ENCODE measurements around the gene OSBP2.

- no peak for TF ChIP-seq CTCF (IDR thresholded peaks at IDR 0.05)
- no peak for TF ChIP-seq ZFX (IDR thresholded peaks at IDR 0.05; ENCODE audit: borderline replicate concordance)
Measured at GRCh38 chr22:30932661-30933060, 238.0 kb downstream of the OSBP2 start.

Measured in 22Rv1 (cell line).